Measurements from ENCODE around the gene FSD1.

Gene FSD1

GRCh38 chr19:4365791-4366665, 61.6 kb downstream of the FSD1 start:
- no peak for DNase-seq (ENCODE audit: low read depth)

- DNase-seq (ENCODE audit: low read depth) = no peak
These were observed 62.4 kb downstream of the FSD1 start for GRCh38 chr19:4366666-4367335.

GRCh38 chr19:4367336-4367723, 62.9 kb downstream of the FSD1 start:
- DNase-seq (ENCODE audit: low read depth) = no peak

- DNase-seq (ENCODE audit: low read depth) = no peak
These were observed 63.4 kb downstream of the FSD1 start for GRCh38 chr19:4367781-4368127.

- DNase-seq (ENCODE audit: low read depth) = no peak
These were observed 63.9 kb downstream of the FSD1 start for GRCh38 chr19:4368128-4368820.

DNA sequence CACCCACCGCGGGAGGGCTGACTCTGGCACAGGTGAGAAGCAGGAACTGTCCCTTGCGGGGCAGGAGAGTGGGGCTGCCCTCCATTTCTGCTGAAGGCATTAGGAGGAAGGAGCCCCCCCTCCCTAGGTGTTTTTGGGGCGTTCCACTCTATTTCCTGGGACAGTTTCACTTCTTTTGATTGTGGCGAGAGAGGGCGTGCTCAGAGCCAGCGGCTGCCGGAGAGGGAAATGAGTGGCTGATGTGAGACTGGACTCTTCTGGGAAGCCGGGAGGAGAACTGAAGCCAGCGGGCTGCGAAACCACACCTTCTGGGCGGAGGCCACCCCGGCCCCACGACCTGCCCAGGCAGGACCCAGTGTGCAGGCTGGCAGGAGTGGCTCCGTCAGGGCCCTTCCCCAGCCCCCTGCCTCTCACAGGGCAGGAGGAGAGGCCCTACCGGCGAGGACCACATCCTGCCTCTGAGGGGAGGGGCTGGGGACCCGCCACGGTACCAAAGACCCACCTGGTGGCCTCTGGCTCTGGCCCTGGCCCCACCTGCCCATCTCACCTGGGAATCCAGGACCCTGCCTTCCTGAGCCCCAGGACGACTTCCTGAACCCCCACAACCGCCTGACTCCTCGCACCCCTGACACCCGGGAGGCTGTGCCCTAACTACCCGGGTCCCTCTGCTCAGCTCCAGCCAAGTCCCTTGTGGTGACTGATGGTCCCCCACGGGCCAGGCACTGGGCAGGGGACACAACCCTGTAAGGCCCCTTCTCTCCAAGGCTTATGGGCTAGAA, 64.9 kb downstream of the FSD1 start:
- DNase-seq (ENCODE audit: low read depth) = peak; percentile 29

DNA sequence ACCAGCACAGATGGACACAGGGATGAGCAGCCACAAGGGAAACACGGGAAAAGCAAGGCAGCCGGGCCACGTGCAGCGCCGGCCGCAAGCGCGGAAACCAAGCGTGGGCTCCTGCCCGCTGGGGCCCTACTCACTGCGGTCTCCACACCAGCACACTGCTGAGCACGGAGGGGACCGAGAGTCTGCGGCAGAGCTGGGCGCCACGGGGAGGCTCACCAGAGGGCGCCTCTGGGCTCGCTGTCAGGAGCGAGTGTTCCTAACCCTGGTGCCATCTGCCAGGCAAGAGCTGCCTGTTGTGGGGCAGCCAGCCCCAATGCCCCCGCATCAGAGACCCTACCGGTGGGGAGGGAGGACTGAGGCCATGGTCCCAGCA, 65.5 kb downstream of the FSD1 start:
- DNase-seq (ENCODE audit: low read depth) = peak; percentile 40

DNA sequence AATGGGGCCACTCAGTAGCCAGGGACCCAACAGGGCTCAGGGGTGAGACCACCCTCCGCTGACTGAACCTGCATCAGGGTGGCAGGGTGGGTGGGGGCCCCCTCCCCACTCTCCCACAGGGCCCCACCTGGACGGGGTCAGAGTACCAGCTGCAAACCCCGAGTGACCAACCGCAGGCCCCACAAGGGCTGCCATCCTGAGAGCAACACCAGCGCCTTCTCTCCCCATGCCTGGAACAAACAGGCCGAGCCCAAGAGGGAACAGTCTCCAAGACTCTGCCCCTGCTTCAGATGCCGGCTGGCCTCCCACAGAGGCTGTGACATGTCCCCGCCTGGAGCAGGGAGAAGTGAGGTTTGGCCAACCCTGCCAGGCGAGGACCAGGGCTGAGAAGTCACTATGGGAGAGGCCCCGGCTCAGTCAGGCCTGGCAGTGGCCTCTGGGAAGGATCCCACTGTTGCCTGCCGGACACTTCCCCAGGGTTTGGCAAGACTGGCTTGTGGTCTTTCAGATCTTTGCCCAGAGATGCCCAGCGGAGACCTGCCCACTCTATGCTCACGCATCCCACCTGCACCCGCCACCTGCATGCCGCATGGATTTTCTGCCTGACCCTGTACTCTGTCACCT, 66.1 kb downstream of the FSD1 start:
- no peak for DNase-seq (ENCODE audit: low read depth)

GRCh38 chr19:4371247-4372164, 67.1 kb downstream of the FSD1 start:
- DNase-seq (ENCODE audit: low read depth) = no peak

DNA sequence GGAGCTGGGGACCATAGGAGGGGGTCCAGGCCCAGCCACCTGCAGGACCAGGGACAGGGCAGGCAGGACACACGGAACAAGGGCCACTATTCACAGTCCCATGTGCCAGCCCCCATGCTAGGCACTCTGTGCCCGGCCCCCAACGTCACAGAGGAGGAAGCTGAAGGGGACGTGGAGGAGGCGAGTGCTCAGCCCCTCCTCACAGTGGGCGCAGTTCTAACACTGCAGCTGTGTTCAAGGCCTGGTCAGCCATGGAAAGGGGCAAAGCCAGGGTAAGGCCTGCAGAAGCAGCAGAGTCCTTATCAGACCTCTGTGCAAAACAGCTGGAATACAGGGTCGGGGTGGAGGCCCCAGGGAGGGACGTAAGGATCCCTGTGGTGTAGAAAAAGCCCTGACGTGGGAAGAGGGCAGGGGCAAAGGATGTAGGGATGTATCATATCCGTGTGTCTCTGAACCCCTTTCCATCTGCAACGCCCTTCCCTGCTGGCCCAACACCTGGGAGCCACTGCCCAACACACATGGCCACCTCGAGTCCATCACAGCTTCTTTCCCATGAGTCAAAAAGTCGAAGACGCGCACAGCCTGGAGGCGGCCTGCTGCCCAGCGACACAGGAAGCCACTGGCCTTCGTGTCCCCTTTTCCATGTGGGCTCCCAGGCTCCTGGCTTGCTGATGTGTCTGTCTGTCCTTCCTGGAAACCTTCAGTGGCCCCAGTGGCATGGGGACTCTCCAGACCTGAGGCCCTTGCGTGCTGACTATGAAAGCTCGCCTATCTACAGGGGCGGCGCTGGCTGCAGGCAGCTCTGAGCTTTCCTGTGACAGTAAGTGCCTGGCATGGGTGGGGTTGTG, 68.0 kb downstream of the FSD1 start:
- DNase-seq (ENCODE audit: low read depth) = no peak

DNA sequence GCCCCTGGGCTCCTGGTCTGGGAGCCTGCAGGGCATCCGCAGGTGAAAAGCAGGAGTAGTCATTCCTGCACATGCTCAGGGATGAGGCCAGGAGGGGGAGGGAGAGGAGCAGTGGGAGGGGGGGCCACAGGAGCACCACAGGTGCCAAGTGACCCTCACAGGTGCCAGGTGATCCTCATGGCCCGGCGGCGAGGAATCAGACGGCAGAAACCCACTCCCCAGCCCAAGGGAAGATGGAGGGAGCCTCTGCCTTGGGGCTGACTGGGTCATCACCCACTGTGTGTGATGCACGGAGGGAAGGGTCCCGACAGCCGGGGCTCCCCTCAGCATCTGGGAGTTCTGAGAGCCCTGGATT, 68.6 kb downstream of the FSD1 start:
- no peak for DNase-seq (ENCODE audit: low read depth)
